Breast epithelium (tissue), 3 donors: ENCODE results near the gene TF.

Source experiments
- POLR2A ChIP-seq: fragments of 450-650 bp; IDR thresholded peaks from one replicate; pipeline ENCODE4 v1.6.1; 2016; ENCODE audit warnings: antibody characterized with exemption, mild to moderate bottlenecking, moderate library complexity
- POLR2AphosphoS5 ChIP-seq, 3 donors: sonication (generic); formaldehyde crosslinking; IDR thresholded peaks; one replicate each; pipeline ENCODE4 v1.6.1; 2017; ENCODE audit warnings: antibody characterized with exemption in 3 of 3
- TF ChIP-seq, protein P1 (sequence below), 3 donors: fragments of 450-650 bp; IDR thresholded peaks; one replicate each; pipeline ENCODE4 v1.5.1; 2016 to 2017; ENCODE audit warnings: antibody characterized with exemption in 3 of 3, mild to moderate bottlenecking in 3 of 3, moderate library complexity in 3 of 3

DNA sequence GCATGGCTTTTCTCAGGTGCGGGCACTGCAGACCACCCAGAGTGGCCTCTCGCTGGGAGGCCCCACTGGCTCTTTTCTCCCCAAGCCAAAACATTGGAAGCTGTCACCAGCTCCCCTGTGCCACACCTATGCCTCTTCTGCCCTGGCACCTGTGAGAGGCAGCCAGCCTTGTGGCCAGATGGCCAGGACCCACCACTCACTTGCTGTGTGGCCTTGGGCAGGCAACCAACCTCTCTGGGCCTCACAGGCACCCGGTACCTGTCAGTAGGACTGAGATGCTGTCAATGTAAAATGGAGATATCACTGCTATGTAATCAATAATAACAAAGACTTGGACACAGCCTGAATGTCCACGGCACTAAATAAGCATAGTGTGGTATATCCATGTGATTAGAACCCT lies 96.0 kb downstream of the TF start:
- TF ChIP-seq POLR2A (no peak), POLR2AphosphoS5 (IDR thresholded peaks at IDR 0.05) (no peak)
- TF ChIP-seq, protein P1, sequence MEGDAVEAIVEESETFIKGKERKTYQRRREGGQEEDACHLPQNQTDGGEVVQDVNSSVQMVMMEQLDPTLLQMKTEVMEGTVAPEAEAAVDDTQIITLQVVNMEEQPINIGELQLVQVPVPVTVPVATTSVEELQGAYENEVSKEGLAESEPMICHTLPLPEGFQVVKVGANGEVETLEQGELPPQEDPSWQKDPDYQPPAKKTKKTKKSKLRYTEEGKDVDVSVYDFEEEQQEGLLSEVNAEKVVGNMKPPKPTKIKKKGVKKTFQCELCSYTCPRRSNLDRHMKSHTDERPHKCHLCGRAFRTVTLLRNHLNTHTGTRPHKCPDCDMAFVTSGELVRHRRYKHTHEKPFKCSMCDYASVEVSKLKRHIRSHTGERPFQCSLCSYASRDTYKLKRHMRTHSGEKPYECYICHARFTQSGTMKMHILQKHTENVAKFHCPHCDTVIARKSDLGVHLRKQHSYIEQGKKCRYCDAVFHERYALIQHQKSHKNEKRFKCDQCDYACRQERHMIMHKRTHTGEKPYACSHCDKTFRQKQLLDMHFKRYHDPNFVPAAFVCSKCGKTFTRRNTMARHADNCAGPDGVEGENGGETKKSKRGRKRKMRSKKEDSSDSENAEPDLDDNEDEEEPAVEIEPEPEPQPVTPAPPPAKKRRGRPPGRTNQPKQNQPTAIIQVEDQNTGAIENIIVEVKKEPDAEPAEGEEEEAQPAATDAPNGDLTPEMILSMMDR (IDR thresholded peaks at IDR 0.05): no peak
